ENCODE measurements around the gene KRTAP4-2. TPM values are rescaled to one million over a fixed set of nuclear protein-coding genes. Genes with fewer than 3 reads are reported as not detected.

Gene KRTAP4-2
- total RNA-seq, 1 donor from 2014 or later, result not detected

- H3K4me1 Mint-ChIP-seq (ENCODE audit: low read depth), result no peaks in the 10 kb centered on the region
- H3K9me3 Mint-ChIP-seq (ENCODE audit: low read depth), result no peaks in the 10 kb centered on the region
- peaks cover 26% of the 10 kb centered on the region for H3K27me3 Mint-ChIP-seq (ENCODE audit: low read depth)
- H3K27ac Mint-ChIP-seq (ENCODE audit: unreplicated experiment), result no peak overlapping the region
- no peak for TF ChIP-seq CTCF (IDR thresholded peaks at IDR 0.05)
- DNase-seq (ENCODE audit: low spot score), result no peak
- peaks cover 1% of the 10 kb centered on the region for H3K36me3 Mint-ChIP-seq (ENCODE audit: low read depth)
- no peak overlapping the region for H3K4me3 Mint-ChIP-seq (ENCODE audit: unreplicated experiment)
Measured at GRCh38 chr17:41186872-41187271, 8.9 kb upstream of the KRTAP4-2 start.

GRCh38 chr17:41185001-41185400, 7.0 kb upstream of the KRTAP4-2 start:
- Mint-ChIP-seq H3K27ac (ENCODE audit: unreplicated experiment) (no peak overlapping the region), H3K36me3 (ENCODE audit: low read depth) (peaks cover 1% of the 10 kb centered on the region), H3K4me3 (ENCODE audit: unreplicated experiment) (no peak overlapping the region), H3K9me3 (ENCODE audit: low read depth) (no peaks in the 10 kb centered on the region), H3K4me1 (ENCODE audit: low read depth) (no peaks in the 10 kb centered on the region), H3K27me3 (ENCODE audit: low read depth) (peaks cover 18% of the 10 kb centered on the region)
- no peak for TF ChIP-seq CTCF (IDR thresholded peaks at IDR 0.05)
- no peak for DNase-seq (ENCODE audit: low spot score)

- Mint-ChIP-seq H3K36me3 (ENCODE audit: low read depth) (peaks cover 1% of the 10 kb centered on the region), H3K4me3 (ENCODE audit: unreplicated experiment) (no peak within 1 kb of the TSS), H3K27ac (ENCODE audit: unreplicated experiment) (no peak within 1 kb of the TSS), H3K9me3 (ENCODE audit: low read depth) (no peaks in the 10 kb centered on the region), H3K4me1 (ENCODE audit: low read depth) (no peaks in the 10 kb centered on the region), H3K27me3 (ENCODE audit: low read depth) (peaks cover 18% of the 10 kb centered on the region)
- no peak for DNase-seq (ENCODE audit: low spot score)
- no peak for TF ChIP-seq CTCF (IDR thresholded peaks at IDR 0.05)
Measured at GRCh38 chr17:41184480-41184961, 6.5 kb upstream of the KRTAP4-2 start, which contains the start of gene KRTAP4-1. KRTAP4-1 (minus strand) TSS chr17:41184911; CDS start chr17:41184854, 57 bp downstream.

GRCh38 chr17:41178843-41179616, 1.0 kb upstream of the KRTAP4-2 start:
- Mint-ChIP-seq H3K9me3 (ENCODE audit: low read depth) (no peaks in the 10 kb centered on the region), H3K4me1 (ENCODE audit: low read depth) (no peaks in the 10 kb centered on the region), H3K36me3 (ENCODE audit: low read depth) (no peaks in the 10 kb centered on the region), H3K4me3 (ENCODE audit: unreplicated experiment) (no peak overlapping the region), H3K27ac (ENCODE audit: unreplicated experiment) (no peak overlapping the region), H3K27me3 (ENCODE audit: low read depth) (peaks cover 4% of the 10 kb centered on the region)
- no peak for DNase-seq (ENCODE audit: low spot score)
- TF ChIP-seq CTCF (IDR thresholded peaks at IDR 0.05), result no peak

GRCh38 chr17:41178341-41178740, 320 bp upstream of the KRTAP4-2 start:
- no peak for TF ChIP-seq CTCF (IDR thresholded peaks at IDR 0.05)
- Mint-ChIP-seq H3K4me1 (ENCODE audit: low read depth) (no peaks in the 10 kb centered on the region), H3K27me3 (ENCODE audit: low read depth) (peaks cover 3% of the 10 kb centered on the region), H3K9me3 (ENCODE audit: low read depth) (no peaks in the 10 kb centered on the region), H3K4me3 (ENCODE audit: unreplicated experiment) (no peak overlapping the region), H3K36me3 (ENCODE audit: low read depth) (no peaks in the 10 kb centered on the region), H3K27ac (ENCODE audit: unreplicated experiment) (no peak overlapping the region)
- DNase-seq (ENCODE audit: low spot score), result no peak
